NOMO-1 treated with DMSO at 0.1 percent for 48 hours (cell line): Measurements from ENCODE around the gene ZMYND8.
"Not testable (repeated sequence)": the region's sequence is repeated elsewhere in the genome, so short reads cannot be mapped to it uniquely, and the experiment has no call there.

Experiments used
- DNase-seq: peaks from one replicate; lab custom pipeline; 2025; ENCODE audit not compliant: unreplicated experiment; lab: John Stamatoyannopoulos, UW

The ZMYND8 gene

GRCh38 chr20:47252879-47253307 lies 103.6 kb downstream of the ZMYND8 start:
- DNase-seq = no peak

- no peak for DNase-seq
Measured at GRCh38 chr20:47251154-47252020, 105.1 kb downstream of the ZMYND8 start.

GRCh38 chr20:47250360-47250759 lies 106.1 kb downstream of the ZMYND8 start:
- no peak for DNase-seq

- DNase-seq = no peak
Measured at GRCh38 chr20:47249913-47250312, 106.6 kb downstream of the ZMYND8 start.

GRCh38 chr20:47248448-47248966 lies 108.0 kb downstream of the ZMYND8 start:
- no peak for DNase-seq

GRCh38 chr20:47247972-47248371 lies 108.5 kb downstream of the ZMYND8 start:
- DNase-seq = no peak

- DNase-seq = no peak
Measured at GRCh38 chr20:47246061-47246777, 110.3 kb downstream of the ZMYND8 start.

- DNase-seq = not testable (repeated sequence)
Measured at GRCh38 chr20:47245166-47245565, 111.3 kb downstream of the ZMYND8 start.

GRCh38 chr20:47244451-47244850 lies 112.0 kb downstream of the ZMYND8 start:
- no peak for DNase-seq

GRCh38 chr20:47243532-47244305 lies 112.8 kb downstream of the ZMYND8 start:
- no peak for DNase-seq

- DNase-seq = no peak
Measured at GRCh38 chr20:47243003-47243402, 113.5 kb downstream of the ZMYND8 start.

- no peak for DNase-seq
Measured at GRCh38 chr20:47241345-47241781, 115.1 kb downstream of the ZMYND8 start.

GRCh38 chr20:47240096-47240495 lies 116.4 kb downstream of the ZMYND8 start:
- not testable (repeated sequence) for DNase-seq

- no peak for DNase-seq
Measured at GRCh38 chr20:47239719-47240067, 116.8 kb downstream of the ZMYND8 start.

GRCh38 chr20:47238780-47239718 lies 117.5 kb downstream of the ZMYND8 start:
- DNase-seq = no peak

GRCh38 chr20:47237715-47238114 lies 118.8 kb downstream of the ZMYND8 start:
- DNase-seq = no peak

GRCh38 chr20:47236639-47236900 lies 119.9 kb downstream of the ZMYND8 start:
- no peak for DNase-seq

GRCh38 chr20:47235853-47236638 lies 120.5 kb downstream of the ZMYND8 start:
- no peak for DNase-seq

- DNase-seq = no peak
Measured at GRCh38 chr20:47235111-47235510, 121.4 kb downstream of the ZMYND8 start.
